B cell (primary cell): ENCODE data around the gene WDFY4.

Experiments
- CTCF ChIP-seq: fragments of 200-600 bp; IDR thresholded peaks from one replicate; pipeline ENCODE4 v1.8.0; 2022; ENCODE audit warnings: antibody characterized with exemption, mild to moderate bottlenecking
- EZH2 ChIP-seq: IDR thresholded peaks from 2 replicates; pipeline ENCODE4 v1.6.1; 2012; ENCODE audit warnings: borderline replicate concordance, low read depth, mild to moderate bottlenecking, moderate library complexity, low read length; ENCODE audit not compliant: insufficient read depth, poor library complexity, severe bottlenecking

GRCh38 chr10:48785796-48786195, 101.1 kb downstream of the WDFY4 start:
- TF ChIP-seq CTCF (no peak), EZH2 (no peak)
